ENCODE data around the gene CLEC2D.

GRCh38 chr12:9660046-9660445, 9.5 kb upstream of the CLEC2D start:
- TF ChIP-seq ZBTB7A (IDR thresholded peaks at IDR 0.05; ENCODE audit: low read depth) (no peak), TAF1 (IDR thresholded peaks at IDR 0.05; ENCODE audit: low read depth) (no peak), USF1 (IDR thresholded peaks at IDR 0.05) (no peak), YY1 (IDR thresholded peaks at IDR 0.05; ENCODE audit: low read depth) (no peak)
